ENCODE measurements around the gene SCAMP5. TPM values are rescaled to one million over a fixed set of nuclear protein-coding genes. Genes with fewer than 3 reads are reported as not detected.

The SCAMP5 gene
- total RNA-seq, 2 experiments from 2014 or later = 3.9 to 4.5 TPM

DNA sequence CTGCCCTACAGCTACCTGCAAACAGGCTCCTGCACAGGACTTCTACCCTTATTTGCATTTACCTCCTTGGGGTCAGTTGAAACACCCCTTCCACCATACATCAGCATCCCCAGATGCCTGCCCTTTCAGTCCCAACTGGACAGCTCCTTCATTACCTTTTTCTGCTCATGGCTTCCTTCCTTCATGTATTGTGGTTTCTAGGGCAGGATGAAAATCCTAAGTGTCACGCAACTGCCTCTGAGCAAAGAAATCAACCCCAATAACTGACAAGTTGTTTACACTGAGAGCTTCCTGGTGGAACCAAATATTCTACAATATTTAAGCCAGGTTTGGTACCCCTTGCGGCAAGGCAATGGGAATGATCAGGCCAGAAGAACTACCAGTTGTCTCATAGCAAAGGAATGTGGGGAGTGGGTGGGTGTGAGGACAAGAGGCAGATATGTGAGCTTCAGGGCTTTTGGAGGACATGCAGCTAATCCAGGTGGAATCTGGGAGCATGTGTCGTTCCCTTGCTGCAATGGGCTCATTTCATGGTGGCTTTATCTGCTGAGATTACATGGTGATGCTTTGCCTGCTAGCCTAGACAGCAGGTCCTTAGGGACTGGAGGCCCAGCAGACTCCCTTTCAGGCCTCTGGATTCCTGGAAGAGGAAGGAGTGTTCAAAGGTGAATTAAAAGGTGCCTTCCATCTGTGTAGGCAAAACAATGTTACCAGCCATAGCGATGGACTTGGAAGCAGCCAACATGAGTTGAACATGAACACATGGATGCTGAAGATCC lies 63.0 kb downstream of the SCAMP5 start:
- DNase-seq (no peak), ATAC-seq (no peak)
- Mint-ChIP-seq H3K4me3 (no peak overlapping the region), H3K27ac (no peak overlapping the region), H3K27me3 (no peaks in the 10 kb centered on the region), H3K36me3 (ENCODE audit: low read depth) (peaks cover 1% of the 10 kb centered on the region), H3K9me3 (ENCODE audit: low read depth) (no peaks in the 10 kb centered on the region), H3K4me1 (no peaks in the 10 kb centered on the region)
- POLR2A ChIA-PET = no interaction called here
- intact Hi-C loops (cut with DNase I, micrococcal nuclease) = no loop called here
- CTCF ChIA-PET = interaction anchor here (0.7 to 1.1 kb wide), 2 partner anchors 141 to 937 kb away, joined by 3 to 5 read pairs; no protein-coding TSS in a partner anchor

- Mint-ChIP-seq H3K27ac (no peak overlapping the region), H3K9me3 (ENCODE audit: low read depth) (no peaks in the 10 kb centered on the region), H3K4me3 (no peak overlapping the region), H3K36me3 (ENCODE audit: low read depth) (peaks cover 1% of the 10 kb centered on the region), H3K27me3 (no peaks in the 10 kb centered on the region), H3K4me1 (no peaks in the 10 kb centered on the region)
- DNase-seq (no peak), ATAC-seq (no peak)
- POLR2A ChIA-PET = no interaction called here
- intact Hi-C loops (cut with DNase I, micrococcal nuclease) = no loop called here
- CTCF ChIA-PET = no interaction called here
Observed at GRCh38 chr15:75059607-75060006, 64.2 kb downstream of the SCAMP5 start.

DNA sequence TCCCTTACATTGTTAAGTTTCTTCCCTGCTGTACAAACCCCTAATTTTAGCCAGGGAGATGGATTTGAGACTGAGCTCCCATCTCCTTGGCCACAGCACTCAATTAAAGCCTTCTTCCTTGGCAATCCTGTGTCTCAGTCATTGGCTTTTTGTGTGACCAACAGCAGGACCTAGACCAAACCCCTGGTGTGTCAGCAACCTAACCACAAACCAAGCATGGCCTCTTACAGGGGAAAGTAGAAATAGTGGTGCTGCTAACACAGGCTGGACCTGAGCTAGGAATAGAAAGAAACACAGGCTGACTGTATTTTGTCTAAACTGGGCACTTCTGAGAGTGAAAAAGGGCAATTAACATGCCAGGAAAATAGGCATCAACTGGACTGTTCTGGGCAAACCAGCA lies 65.9 kb downstream of the SCAMP5 start:
- Mint-ChIP-seq H3K4me1 (peaks cover 5% of the 10 kb centered on the region), H3K27ac (no peak overlapping the region), H3K27me3 (peaks cover 5% of the 10 kb centered on the region), H3K4me3 (no peak overlapping the region), H3K36me3 (ENCODE audit: low read depth) (peaks cover 1% of the 10 kb centered on the region), H3K9me3 (ENCODE audit: low read depth) (no peaks in the 10 kb centered on the region)
- ATAC-seq = no peak
- ChIA-PET CTCF (interaction anchor here (0.6 kb wide), 2 partner anchors 28 to 741 kb away, joined by 3 to 4 read pairs; no protein-coding TSS in a partner anchor), POLR2A (no interaction called here)
- no peak for DNase-seq
- intact Hi-C loops (cut with DNase I, micrococcal nuclease) = no loop called here

DNA sequence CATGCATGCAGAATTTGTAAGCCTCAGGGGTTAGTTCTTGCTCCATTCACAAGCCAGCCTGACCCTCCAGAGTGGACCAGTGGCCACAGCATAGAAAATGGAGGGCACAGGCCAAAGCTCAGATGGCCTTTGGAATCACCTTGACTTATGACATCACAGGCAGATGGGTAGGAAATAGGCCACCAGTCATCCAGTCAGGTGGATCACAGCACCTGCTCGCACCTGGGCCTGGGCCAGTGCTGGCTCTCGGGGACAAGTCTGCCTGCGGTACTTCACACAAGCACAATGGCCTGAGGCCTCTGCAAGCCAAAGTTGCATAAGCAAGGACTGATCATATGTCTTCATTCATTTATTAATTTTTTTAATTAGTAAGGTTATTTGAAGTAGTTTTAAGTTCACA lies 67.3 kb downstream of the SCAMP5 start:
- Mint-ChIP-seq H3K27me3 (peaks cover 5% of the 10 kb centered on the region), H3K4me1 (peaks cover 19% of the 10 kb centered on the region), H3K9me3 (ENCODE audit: low read depth) (no peaks in the 10 kb centered on the region), H3K4me3 (no peak overlapping the region), H3K36me3 (ENCODE audit: low read depth) (peaks cover 2% of the 10 kb centered on the region), H3K27ac (no peak overlapping the region)
- DNase-seq (no peak), ATAC-seq (no peak)
- intact Hi-C loops (cut with DNase I, micrococcal nuclease) = no loop called here
- ChIA-PET POLR2A (no interaction called here), CTCF (no interaction called here)

GRCh38 chr15:75063338-75063737 lies 68.0 kb downstream of the SCAMP5 start:
- Mint-ChIP-seq H3K4me1 (peaks cover 19% of the 10 kb centered on the region), H3K27me3 (peaks cover 7% of the 10 kb centered on the region), H3K27ac (no peak overlapping the region), H3K4me3 (no peak overlapping the region), H3K36me3 (ENCODE audit: low read depth) (peaks cover 2% of the 10 kb centered on the region), H3K9me3 (ENCODE audit: low read depth) (no peaks in the 10 kb centered on the region)
- no peak for ATAC-seq
- DNase-seq = no peak
- CTCF ChIA-PET = no interaction called here
- intact Hi-C loops (cut with DNase I, micrococcal nuclease) = no loop called here
- POLR2A ChIA-PET = no interaction called here

DNA sequence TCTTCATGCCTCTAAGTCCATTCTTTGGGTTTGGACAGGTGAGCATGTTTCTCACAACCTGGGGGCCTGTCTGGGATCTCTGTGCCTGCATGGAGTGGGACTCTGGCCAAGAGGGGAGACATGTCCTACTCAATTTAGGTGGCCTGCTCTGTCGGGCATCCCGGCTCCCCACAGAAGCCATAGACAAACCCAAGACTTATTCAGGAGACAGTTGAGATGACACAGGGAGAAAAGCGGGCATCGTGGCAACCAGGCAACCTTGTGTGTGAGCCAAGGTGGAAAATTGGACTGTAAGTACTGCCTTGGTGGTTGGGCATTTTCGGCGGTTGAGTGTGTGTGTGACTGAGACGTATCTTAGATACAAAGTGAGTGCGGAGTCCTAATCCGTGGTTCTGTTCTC lies 68.5 kb downstream of the SCAMP5 start:
- Mint-ChIP-seq H3K27ac (no peak overlapping the region), H3K27me3 (peaks cover 10% of the 10 kb centered on the region), H3K36me3 (ENCODE audit: low read depth) (peaks cover 2% of the 10 kb centered on the region), H3K4me1 (peaks cover 19% of the 10 kb centered on the region), H3K4me3 (no peak overlapping the region), H3K9me3 (ENCODE audit: low read depth) (no peaks in the 10 kb centered on the region)
- ChIA-PET POLR2A (no interaction called here), CTCF (no interaction called here)
- ATAC-seq (no peak), DNase-seq (no peak)
- intact Hi-C loops (cut with DNase I, micrococcal nuclease) = no loop called here

DNA sequence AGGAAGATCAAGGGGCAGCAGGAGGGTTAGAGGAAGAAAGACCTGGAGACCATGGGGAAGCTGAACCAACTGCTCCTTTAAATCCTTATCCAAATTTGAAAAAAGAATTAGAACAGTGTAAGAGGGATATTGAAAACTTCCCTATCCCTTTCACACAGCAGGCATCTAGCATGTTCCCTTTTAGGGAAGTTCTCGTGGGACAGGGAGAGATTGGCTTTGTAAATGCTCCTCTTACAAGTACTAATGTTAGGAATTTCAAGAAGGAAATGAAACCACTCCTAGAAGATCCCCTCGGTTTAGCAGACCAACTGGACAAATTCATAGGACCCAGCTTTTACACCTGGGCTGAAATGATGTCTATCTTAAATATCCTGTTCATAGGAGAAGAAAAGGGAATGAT lies 69.5 kb downstream of the SCAMP5 start:
- H3K9me3 Mint-ChIP-seq (ENCODE audit: low read depth) = no peaks in the 10 kb centered on the region
- POLR2A ChIA-PET = no interaction called here
- CTCF ChIA-PET = no interaction called here
- peaks cover 2% of the 10 kb centered on the region for H3K36me3 Mint-ChIP-seq (ENCODE audit: low read depth)
- intact Hi-C loops (cut with DNase I, micrococcal nuclease) = no loop called here
- no peak for DNase-seq
- peaks cover 12% of the 10 kb centered on the region for H3K27me3 Mint-ChIP-seq
- no peak for ATAC-seq
- H3K27ac Mint-ChIP-seq = no peak overlapping the region
- H3K4me1 Mint-ChIP-seq = peaks cover 19% of the 10 kb centered on the region
- no peak overlapping the region for H3K4me3 Mint-ChIP-seq

GRCh38 chr15:75065467-75065850 lies 70.1 kb downstream of the SCAMP5 start:
- H3K4me1 Mint-ChIP-seq = peaks cover 19% of the 10 kb centered on the region
- H3K9me3 Mint-ChIP-seq (ENCODE audit: low read depth) = no peaks in the 10 kb centered on the region
- intact Hi-C loops (cut with DNase I, micrococcal nuclease) = no loop called here
- H3K27ac Mint-ChIP-seq = no peak overlapping the region
- CTCF ChIA-PET = interaction anchor here (0.6 kb wide), 2 partner anchors 520 to 619 kb away, joined by 3 read pairs; no protein-coding TSS in a partner anchor
- ATAC-seq = no peak
- POLR2A ChIA-PET = no interaction called here
- DNase-seq = no peak
- peaks cover 12% of the 10 kb centered on the region for H3K27me3 Mint-ChIP-seq
- peaks cover 2% of the 10 kb centered on the region for H3K36me3 Mint-ChIP-seq (ENCODE audit: low read depth)
- H3K4me3 Mint-ChIP-seq = no peak overlapping the region

- Mint-ChIP-seq H3K27me3 (peaks cover 12% of the 10 kb centered on the region), H3K27ac (no peak overlapping the region)
Observed at GRCh38 chr15:75065851-75066509, 70.6 kb downstream of the SCAMP5 start.

DNA sequence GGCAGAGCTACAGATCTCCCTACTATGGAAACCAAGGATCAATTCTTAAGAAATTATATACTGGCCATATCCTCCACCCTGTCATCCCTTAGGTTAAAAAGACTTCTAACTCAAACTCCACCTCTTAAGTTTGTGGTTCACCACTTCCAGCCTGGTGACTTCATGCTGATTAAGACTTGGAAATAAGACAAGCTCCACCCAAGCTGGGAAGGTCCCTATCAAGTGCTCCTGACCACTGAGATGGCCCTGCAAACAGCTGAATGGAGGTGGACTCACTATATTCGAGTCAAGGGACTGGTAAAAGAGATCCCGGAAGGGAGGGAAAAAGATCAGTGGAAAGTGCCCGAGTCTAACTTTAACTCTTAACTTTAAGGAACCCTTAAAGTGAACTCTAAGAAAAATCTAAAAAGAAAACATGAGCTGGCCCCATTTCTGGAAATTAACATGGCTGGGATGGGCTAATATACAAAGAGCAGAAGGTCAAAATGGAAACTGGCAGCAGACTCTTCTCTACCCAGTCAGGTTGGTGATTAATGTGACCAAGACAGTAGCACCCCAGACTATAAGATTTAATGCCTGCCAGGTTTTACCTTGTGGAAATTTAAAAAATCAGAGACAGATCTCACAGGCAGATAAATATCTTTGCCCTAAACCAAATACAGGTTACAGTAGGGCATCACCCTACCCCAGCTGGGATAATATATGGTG lies 71.9 kb downstream of the SCAMP5 start:
- peaks cover 19% of the 10 kb centered on the region for H3K4me1 Mint-ChIP-seq
- DNase-seq (peak; percentile 68), ATAC-seq (peak; percentile 77)
- H3K9me3 Mint-ChIP-seq (ENCODE audit: low read depth) = no peaks in the 10 kb centered on the region
- CTCF ChIA-PET = interaction anchor here (0.7 to 1.3 kb wide), 3 partner anchors 14 to 136 kb away, joined by 3 to 4 read pairs (median 4); no protein-coding TSS in a partner anchor
- peaks cover 19% of the 10 kb centered on the region for H3K27me3 Mint-ChIP-seq
- POLR2A ChIA-PET = no interaction called here
- no peak overlapping the region for H3K4me3 Mint-ChIP-seq
- peaks cover 2% of the 10 kb centered on the region for H3K36me3 Mint-ChIP-seq (ENCODE audit: low read depth)
- intact Hi-C loops (cut with DNase I, micrococcal nuclease) = no loop called here
- peak overlapping the region; percentile 29 for H3K27ac Mint-ChIP-seq

More at GRCh38 chr15:75065851-75066509, 70.6 kb downstream of the SCAMP5 start:
- no peak for ATAC-seq
- peaks cover 2% of the 10 kb centered on the region for H3K36me3 Mint-ChIP-seq (ENCODE audit: low read depth)
- H3K9me3 Mint-ChIP-seq (ENCODE audit: low read depth) = no peaks in the 10 kb centered on the region
- CTCF ChIA-PET = interaction anchor here (0.6 to 0.7 kb wide), 3 partner anchors 83 to 619 kb away, joined by 3 read pairs; no protein-coding TSS in a partner anchor
- no peak overlapping the region for H3K4me3 Mint-ChIP-seq
- POLR2A ChIA-PET = interaction anchor here (0.7 kb wide), 1 partner anchor 21 kb away, joined by 3 read pairs; no protein-coding TSS in a partner anchor
- intact Hi-C loops (cut with DNase I, micrococcal nuclease) = no loop called here
- peaks cover 19% of the 10 kb centered on the region for H3K4me1 Mint-ChIP-seq
- DNase-seq = no peak

DNA sequence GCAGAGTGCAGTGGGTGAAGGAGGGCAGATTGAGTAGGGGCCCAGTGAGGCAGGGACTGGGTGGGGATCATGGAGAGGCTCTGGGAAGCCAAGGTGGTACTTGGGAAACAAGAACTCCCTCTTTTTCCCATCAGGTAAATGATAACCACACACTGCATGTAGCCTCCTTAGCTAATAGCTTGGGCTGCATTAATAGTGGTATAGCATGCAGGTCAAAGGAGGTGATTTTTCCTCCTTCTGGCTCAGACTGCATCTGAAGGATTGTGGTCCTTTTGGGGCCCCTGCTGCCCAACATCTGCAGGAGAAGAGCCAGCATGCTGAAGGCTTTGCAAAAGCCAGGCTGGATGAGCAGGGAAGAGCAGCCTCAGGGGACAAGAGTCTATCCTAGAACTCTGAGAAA lies 73.4 kb downstream of the SCAMP5 start:
- peaks cover 2% of the 10 kb centered on the region for H3K36me3 Mint-ChIP-seq (ENCODE audit: low read depth)
- H3K27me3 Mint-ChIP-seq = peaks cover 22% of the 10 kb centered on the region
- no peak overlapping the region for H3K4me3 Mint-ChIP-seq
- POLR2A ChIA-PET = no interaction called here
- peaks cover 19% of the 10 kb centered on the region for H3K4me1 Mint-ChIP-seq
- DNase-seq (no peak), ATAC-seq (no peak)
- H3K9me3 Mint-ChIP-seq (ENCODE audit: low read depth) = no peaks in the 10 kb centered on the region
- no peak overlapping the region for H3K27ac Mint-ChIP-seq
- CTCF ChIA-PET = no interaction called here
- intact Hi-C loops (cut with DNase I, micrococcal nuclease) = no loop called here
